Activated T-cell treated with anti-CD3 and anti-CD28 coated beads, Interleukin-2, amount 50 U/mL, for 1 hour (primary cell): ENCODE results near the gene PROK1.
"Not testable (repeated sequence)": the region's sequence is repeated elsewhere in the genome, so short reads cannot be mapped to it uniquely, and the experiment has no call there.

Source experiments
- DNase-seq: peaks from one replicate; pipeline ENCODE4 v3.0.0-alpha.2; 2020

PROK1 gene

GRCh38 chr1:110434946-110435345 lies 16.0 kb upstream of the PROK1 start:
- DNase-seq = no peak

- no peak for DNase-seq
Measured at GRCh38 chr1:110436635-110437034, 14.3 kb upstream of the PROK1 start.

GRCh38 chr1:110437645-110438299 lies 13.2 kb upstream of the PROK1 start:
- DNase-seq = not testable (repeated sequence)

GRCh38 chr1:110438893-110439292 lies 12.1 kb upstream of the PROK1 start:
- no peak for DNase-seq

- DNase-seq = not testable (repeated sequence)
Measured at GRCh38 chr1:110439873-110440272, 11.1 kb upstream of the PROK1 start.

GRCh38 chr1:110440877-110441276 lies 10.1 kb upstream of the PROK1 start:
- DNase-seq = no peak

- no peak for DNase-seq
Measured at GRCh38 chr1:110441888-110442287, 9.1 kb upstream of the PROK1 start.

GRCh38 chr1:110443451-110443850 lies 7.5 kb upstream of the PROK1 start:
- DNase-seq = no peak

GRCh38 chr1:110444561-110444960 lies 6.4 kb upstream of the PROK1 start:
- DNase-seq = no peak

- DNase-seq = no peak
Measured at GRCh38 chr1:110449661-110450651, 993 bp upstream of the PROK1 start.

GRCh38 chr1:110452330-110452729 lies 1.4 kb downstream of the PROK1 start:
- no peak for DNase-seq

- DNase-seq = no peak
Measured at GRCh38 chr1:110453829-110454228, 2.9 kb downstream of the PROK1 start.

- DNase-seq = no peak
Measured at GRCh38 chr1:110454328-110454727, 3.4 kb downstream of the PROK1 start.

GRCh38 chr1:110455151-110455550 lies 4.2 kb downstream of the PROK1 start:
- DNase-seq = no peak

- no peak for DNase-seq
Measured at GRCh38 chr1:110457206-110457605, 6.3 kb downstream of the PROK1 start.

- DNase-seq = peak; percentile 83
Measured at GRCh38 chr1:110460253-110461220, 9.6 kb downstream of the PROK1 start.

GRCh38 chr1:110462093-110462492 lies 11.1 kb downstream of the PROK1 start:
- DNase-seq = no peak

- DNase-seq = no peak
Measured at GRCh38 chr1:110462964-110463363, 12.0 kb downstream of the PROK1 start.

GRCh38 chr1:110463725-110464124 lies 12.8 kb downstream of the PROK1 start:
- DNase-seq = no peak

- DNase-seq = no peak
Measured at GRCh38 chr1:110464340-110464739, 13.4 kb downstream of the PROK1 start.

- no peak for DNase-seq
Measured at GRCh38 chr1:110465038-110465813, 14.3 kb downstream of the PROK1 start.

- no peak for DNase-seq
Measured at GRCh38 chr1:110465814-110466380, 14.9 kb downstream of the PROK1 start.
